H1 (cell line): ENCODE results near the gene PPIC. TPM values are rescaled to one million over a fixed set of nuclear protein-coding genes. Genes with fewer than 3 reads are reported as not detected.

Experiments
- ATF3 ChIP-seq: IDR thresholded peaks from 2 replicates; pipeline ENCODE4 v1.6.1; 2011; ENCODE audit warnings: low read depth, mild to moderate bottlenecking, low read length; ENCODE audit not compliant: insufficient read depth
- BACH1 ChIP-seq: IDR thresholded peaks from 2 replicates; pipeline ENCODE4 v1.6.1; 2012; ENCODE audit warnings: low read length, improper control_type of control experiment
- BRCA1 ChIP-seq: IDR thresholded peaks from 2 replicates; pipeline ENCODE4 v1.6.1; 2012; ENCODE audit warnings: low read depth, low read length, improper control_type of control experiment
- CBX8 ChIP-seq: fragments of 300-800, 300-1000 bp; sonication (generic); IDR thresholded peaks from 2 replicates; pipeline ENCODE4 v1.7.1; 2016; ENCODE audit warnings: low read depth, low read length, borderline replicate concordance
- CEBPB ChIP-seq: IDR thresholded peaks from 2 replicates; pipeline ENCODE4 v1.6.1; 2012; ENCODE audit warnings: low read depth, low read length
- EGR1 ChIP-seq: IDR thresholded peaks from 2 replicates; pipeline ENCODE4 v1.6.1; 2011; ENCODE audit warnings: low read depth, low read length, borderline replicate concordance
- EZH2 ChIP-seq: fragments of 200-600 bp; sonication (generic); IDR thresholded peaks from 2 replicates; pipeline ENCODE4 v1.7.1; 2012; ENCODE audit warnings: low read depth, mild to moderate bottlenecking, moderate library complexity, low read length, inconsistent platforms; ENCODE audit not compliant: severe bottlenecking
- GTF2F1 ChIP-seq: IDR thresholded peaks from 2 replicates; pipeline ENCODE4 v1.6.1; 2012; ENCODE audit warnings: low read depth, low read length, improper control_type of control experiment, borderline replicate concordance
- JUN ChIP-seq: IDR thresholded peaks from 2 replicates; pipeline ENCODE4 v1.6.1; 2011; ENCODE audit warnings: low read depth, mild to moderate bottlenecking, improper control_type of control experiment, low read length
- KDM1A ChIP-seq: fragments of 200-600, 300-600 bp; sonication (generic); IDR thresholded peaks from 2 replicates; pipeline ENCODE4 v1.7.1; 2016; ENCODE audit warnings: mild to moderate bottlenecking, low read length, borderline replicate concordance
- KDM4A ChIP-seq: IDR thresholded peaks from one replicate; pipeline ENCODE4 v1.7.1; 2012; ENCODE audit warnings: low read depth, mild to moderate bottlenecking, moderate library complexity, low read length, inconsistent platforms; ENCODE audit not compliant: severe bottlenecking
- MAX ChIP-seq: IDR thresholded peaks from 2 replicates; pipeline ENCODE4 v1.6.1; 2012; ENCODE audit warnings: inconsistent platforms
- POLR2AphosphoS5 ChIP-seq: IDR thresholded peaks from 2 replicates; pipeline ENCODE4 v1.6.1; 2011; ENCODE audit warnings: low read depth, low read length
- RFX5 ChIP-seq: IDR thresholded peaks from 2 replicates; pipeline ENCODE4 v1.6.1; 2011; ENCODE audit warnings: low read depth, low read length, improper control_type of control experiment, borderline replicate concordance
- RXRA ChIP-seq: IDR thresholded peaks from 2 replicates; pipeline ENCODE4 v1.6.1; 2011; ENCODE audit warnings: low read depth, mild to moderate bottlenecking, low read length, moderate library complexity; ENCODE audit not compliant: insufficient read depth
- SIX5 ChIP-seq: IDR thresholded peaks from 2 replicates; pipeline ENCODE4 v1.6.1; 2011; ENCODE audit warnings: mild to moderate bottlenecking, low read depth, low read length
- SP1 ChIP-seq: IDR thresholded peaks from 2 replicates; pipeline ENCODE4 v1.6.1; 2011; ENCODE audit warnings: low read depth, low read length
- SP2 ChIP-seq: IDR thresholded peaks from 2 replicates; pipeline ENCODE4 v1.6.1; 2012; ENCODE audit warnings: mild to moderate bottlenecking, low read length, inconsistent platforms
- SUZ12 ChIP-seq: fragments of 200-600 bp; sonication (generic); IDR thresholded peaks from 2 replicates; pipeline ENCODE4 v1.6.1; 2012; ENCODE audit warnings: mild to moderate bottlenecking, inconsistent platforms, low read length, moderate library complexity, mixed read lengths
- TAF7 ChIP-seq: optimal IDR thresholded peaks from 2 replicates; pipeline ENCODE3; 2011; ENCODE audit warnings: low read depth, mild to moderate bottlenecking, inconsistent platforms, low read length, moderate library complexity, borderline replicate concordance
- TCF12 ChIP-seq: IDR thresholded peaks from 2 replicates; pipeline ENCODE4 v1.6.1; 2011; ENCODE audit warnings: low read depth, mild to moderate bottlenecking, low read length
- ZNF274 ChIP-seq: IDR thresholded peaks from 2 replicates; pipeline ENCODE4 v1.7.0; 2012; ENCODE audit warnings: low read length, borderline replicate concordance; ENCODE audit errors: extremely low read depth
- polyA plus RNA-seq, 7 experiments: library from polyadenylated mRNA; depleted of rRNA in 3 of 7; stranded (reverse) in 5 of 7; unstranded in 2 of 7; fragments of >200 nt in 5 of 7; fragments of 200-250 nt in 2 of 7; gene quantifications; 1 replicate in 5 of 7; 2 replicates in 1 of 7; 4 replicates in 1 of 7; pipeline versions ENCODE4 v1.2.1 to v1.2.3, GENCODE V29; 2011 to 2013; ENCODE audit warnings: missing spikeins in 2 of 7, mixed read lengths in 2 of 7
- total RNA-seq: library from RNA; stranded (reverse); fragmentation: NEBNext Ultra II Directional; extraction: Animal tissue kit (Norgen Biotek cat#: 25700); gene quantifications from 2 replicates; pipeline ENCODE4 v1.2.1, GENCODE V29; 2021

PPIC gene
- total and polyA plus RNA-seq, 2 of the 8 experiments (the other 6 are each of a cell fraction or from before 2014, with no cell fraction given) = 8.5 to 10.4 TPM

GRCh38 chr5:123036391-123037103 is at the start of gene PPIC (continued):
- TF ChIP-seq TCF12 = no peak
- peak; percentile 77; the same call in 1 of the 2 replicates for TF ChIP-seq KDM1A
- TF ChIP-seq RFX5 = no peak
- TF ChIP-seq MAX = peak; percentile 43
- peak; percentile 98 for TF ChIP-seq KDM4A
- no peak for TF ChIP-seq BACH1
- no peak for TF ChIP-seq POLR2AphosphoS5
- TF ChIP-seq CBX8 = no peak
- TF ChIP-seq GTF2F1 = no peak
- TF ChIP-seq RXRA = no peak
- TF ChIP-seq SUZ12 = peak; percentile 63; the same call in 1 of the 2 replicates
- TF ChIP-seq EGR1 = peak; percentile 47; the same call in 1 of the 2 replicates
- TF ChIP-seq CEBPB = no peak
- TF ChIP-seq SP2 = no peak
- no peak for TF ChIP-seq JUN
- TF ChIP-seq EZH2 = peak; percentile 35
- no peak for TF ChIP-seq ZNF274
- no peak for TF ChIP-seq SIX5
- no peak for TF ChIP-seq ATF3
- TF ChIP-seq SP1 = no peak
- no peak for TF ChIP-seq BRCA1
- TF ChIP-seq TAF7 = no peak
